ENCODE measurements around the gene MARK2.

DNA sequence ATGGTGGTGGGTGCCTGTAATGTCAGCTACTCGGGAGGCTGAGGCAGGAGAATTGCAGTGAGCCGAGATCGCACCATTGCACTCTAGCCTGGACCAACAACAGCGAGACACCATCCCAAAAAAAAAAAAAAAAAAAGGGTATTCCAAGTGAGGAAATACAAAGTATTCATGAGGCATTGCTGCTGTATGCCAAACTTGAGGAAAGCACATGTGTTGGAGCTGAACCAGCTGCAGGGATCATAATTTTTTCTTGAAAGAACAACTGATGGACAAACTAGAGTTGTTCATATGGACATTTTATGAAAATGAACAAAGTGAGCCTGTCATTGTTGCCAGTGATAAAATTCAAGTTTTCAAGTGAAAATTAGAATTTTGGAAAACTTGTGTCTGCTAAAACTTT lies 15.8 kb downstream of the MARK2 start:
- TF ChIP-seq EZH2 (IDR thresholded peaks at IDR 0.05; ENCODE audit: low read length) (no peak), CTCF (optimal IDR thresholded peaks at IDR 0.05 in 1 of 3, IDR thresholded peaks at IDR 0.05 in 1 of 3, conservative IDR thresholded peaks at IDR 0.05 in 1 of 3; ENCODE audit: extremely low read depth in 1 of 3, insufficient read depth in 2 of 3, low read length in 3 of 3) (no peak)

Measured in keratinocyte (primary cell).